GM19023 (cell line): ENCODE measurements around the gene SUGCT.

Experiments used
- ATAC-seq: cut with Tn5 transposase; IDR thresholded peaks from one replicate; pipeline ENCODE4 v1.9.1; 2021; ENCODE audit warnings: mild to moderate bottlenecking, moderate library complexity; ENCODE audit not compliant: unreplicated experiment

The SUGCT gene

GRCh38 chr7:40315277-40315676 is 180.5 kb downstream of the SUGCT start:
- ATAC-seq: no peak

GRCh38 chr7:40316176-40316575 is 181.4 kb downstream of the SUGCT start:
- no peak for ATAC-seq

- no peak for ATAC-seq
Observed at GRCh38 chr7:40324914-40325313, 190.1 kb downstream of the SUGCT start.

- no peak for ATAC-seq
Observed at GRCh38 chr7:40327113-40327512, 192.3 kb downstream of the SUGCT start.

GRCh38 chr7:40327873-40328272 is 193.1 kb downstream of the SUGCT start:
- ATAC-seq: no peak

- no peak for ATAC-seq
Observed at GRCh38 chr7:40329601-40330153, 194.9 kb downstream of the SUGCT start.

- no peak for ATAC-seq
Observed at GRCh38 chr7:40330408-40330807, 195.6 kb downstream of the SUGCT start.

GRCh38 chr7:40331915-40332314 is 197.1 kb downstream of the SUGCT start:
- no peak for ATAC-seq

GRCh38 chr7:40332516-40332915 is 197.7 kb downstream of the SUGCT start:
- ATAC-seq: no peak

GRCh38 chr7:40341836-40342235 is 207.0 kb downstream of the SUGCT start:
- ATAC-seq: no peak

GRCh38 chr7:40346554-40346953 is 211.7 kb downstream of the SUGCT start:
- ATAC-seq: no peak

- no peak for ATAC-seq
Observed at GRCh38 chr7:40348126-40348728, 213.4 kb downstream of the SUGCT start.

GRCh38 chr7:40350100-40350499 is 215.3 kb downstream of the SUGCT start:
- ATAC-seq: no peak

GRCh38 chr7:40354711-40355110 is 219.9 kb downstream of the SUGCT start:
- ATAC-seq: no peak

- no peak for ATAC-seq
Observed at GRCh38 chr7:40356312-40356711, 221.5 kb downstream of the SUGCT start.

- ATAC-seq: no peak
Observed at GRCh38 chr7:40356871-40357709, 222.3 kb downstream of the SUGCT start.

- ATAC-seq: no peak
Observed at GRCh38 chr7:40369641-40370277, 235.0 kb downstream of the SUGCT start.

GRCh38 chr7:40371806-40372440 is 237.1 kb downstream of the SUGCT start:
- ATAC-seq: no peak

- ATAC-seq: no peak
Observed at GRCh38 chr7:40374575-40374974, 239.8 kb downstream of the SUGCT start.

- no peak for ATAC-seq
Observed at GRCh38 chr7:40380111-40380510, 245.3 kb downstream of the SUGCT start.

- ATAC-seq: no peak
Observed at GRCh38 chr7:40382145-40382544, 247.3 kb downstream of the SUGCT start.
